OCI-LY7 (cell line): ENCODE measurements around the gene CDKN2AIPNL.

ENCODE experiments used
- CTCF ChIP-seq: fragments of 200-600 bp; sonication (generic); conservative IDR thresholded peaks from 2 replicates; pipeline ENCODE4 v1.5.1; 2014; ENCODE audit warnings: mild to moderate bottlenecking, antibody characterized with exemption, low read length, moderate library complexity, mixed read lengths
- EZH2phosphoT487 ChIP-seq: fragments of 200-600 bp; sonication (generic); IDR thresholded peaks from 2 replicates; pipeline ENCODE4 v1.6.1; 2018; ENCODE audit warnings: low read depth, borderline replicate concordance, mild to moderate bottlenecking, mixed run types, antibody characterized with exemption, low read length, moderate library complexity, mixed read lengths

DNA sequence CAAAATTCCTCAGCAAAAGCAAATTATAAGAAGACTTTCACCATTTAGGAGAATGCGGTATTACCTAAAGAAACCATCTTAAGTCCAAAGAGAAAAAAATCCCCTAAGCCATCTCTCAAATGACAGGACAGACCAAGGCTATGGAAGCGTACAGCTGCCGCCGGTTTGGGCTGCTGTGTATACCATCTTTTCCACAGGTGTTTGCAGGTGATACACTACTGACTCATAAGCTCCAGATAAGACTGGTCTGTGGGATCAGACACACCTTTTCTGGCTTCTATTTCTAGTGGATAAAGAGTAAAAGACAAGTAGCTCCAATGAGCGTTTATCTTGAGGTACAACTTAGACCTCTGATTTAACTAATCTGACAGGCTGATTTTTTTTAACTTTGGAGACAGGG lies 7.7 kb downstream of the CDKN2AIPNL start:
- no peak for TF ChIP-seq CTCF
- no peak for TF ChIP-seq EZH2phosphoT487
